Measurements from ENCODE around the gene NSUN4. TPM values are rescaled to one million over a fixed set of nuclear protein-coding genes. Genes with fewer than 3 reads are reported as not detected.

The NSUN4 gene
- total RNA-seq, result 10 to 100 TPM; 18.5 to 20.6 (median 20.5) TPM
- long read RNA-seq, donor 1, transcript NSUN4-204 (6 exons, 2,150 nt), result major isoform, 10 of 13 reads
- long read RNA-seq, donor 1, partial matches to known transcripts, result 2 of 13 reads
- long read RNA-seq, donor 1, other reads (novel, unspliced or antisense), result 0 of 13 reads
- long read RNA-seq, donor 2, partial matches to known transcripts, result 0 of 4 reads
- long read RNA-seq, donor 2, other reads (novel, unspliced or antisense), result 1 of 4 reads

- H3K36me3 ChIP-seq (ENCODE audit: low read depth), result peaks cover 4% of the 10 kb centered on the region
- peak; percentile 70 for TF ChIP-seq CTCF (IDR thresholded peaks at IDR 0.05)
- DNase-seq (peak; percentile 93 to 95 (median 93)), ATAC-seq (peak; percentile 97)
- peak within 1 kb of the TSS; percentile 56 for H3K4me3 ChIP-seq
- no peaks in the 10 kb centered on the region for H3K9me3 ChIP-seq
- H3K4me1 ChIP-seq (ENCODE audit: low read depth), result peaks cover 8% of the 10 kb centered on the region
- intact Hi-C loops (cut with DNase I, micrococcal nuclease), result no loop called here
These were observed at the start of gene NSUN4 for GRCh38 chr1:46340404-46341221. Gene NSUN4, plus strand, starts transcription at chr1:46340807. Its CDS starts 20 bp downstream, at chr1:46340827.

- ATAC-seq (no peak), DNase-seq (no peak)
- H3K4me1 ChIP-seq (ENCODE audit: low read depth), result peaks cover 2% of the 10 kb centered on the region
- no peak for TF ChIP-seq CTCF (IDR thresholded peaks at IDR 0.05)
- intact Hi-C loops (cut with DNase I, micrococcal nuclease), result no loop called here
- H3K9me3 ChIP-seq, result no peaks in the 10 kb centered on the region
- H3K4me3 ChIP-seq, result no peak overlapping the region
- H3K36me3 ChIP-seq (ENCODE audit: low read depth), result no peaks in the 10 kb centered on the region
These were observed 45.3 kb upstream of the NSUN4 start for GRCh38 chr1:46295306-46295705.

GRCh38 chr1:46298387-46298786 lies 42.2 kb upstream of the NSUN4 start:
- intact Hi-C loops (cut with DNase I, micrococcal nuclease), result no loop called here
- ATAC-seq (no peak), DNase-seq (no peak)
- no peaks in the 10 kb centered on the region for H3K9me3 ChIP-seq
- no peak overlapping the region for H3K4me3 ChIP-seq
- no peaks in the 10 kb centered on the region for H3K36me3 ChIP-seq (ENCODE audit: low read depth)
- H3K4me1 ChIP-seq (ENCODE audit: low read depth), result peaks cover 17% of the 10 kb centered on the region
- TF ChIP-seq CTCF (IDR thresholded peaks at IDR 0.05), result no peak

GRCh38 chr1:46300673-46301405 lies 39.8 kb upstream of the NSUN4 start:
- H3K36me3 ChIP-seq (ENCODE audit: low read depth), result no peaks in the 10 kb centered on the region
- H3K9me3 ChIP-seq, result no peaks in the 10 kb centered on the region
- ATAC-seq (no peak), DNase-seq (peak in 1 of 3 donors; percentile 17)
- intact Hi-C loops (cut with DNase I, micrococcal nuclease), result no loop called here
- H3K4me3 ChIP-seq, result no peak overlapping the region
- peaks cover 34% of the 10 kb centered on the region for H3K4me1 ChIP-seq (ENCODE audit: low read depth)
- no peak for TF ChIP-seq CTCF (IDR thresholded peaks at IDR 0.05)

GRCh38 chr1:46301406-46301807 lies 39.2 kb upstream of the NSUN4 start:
- intact Hi-C loops (cut with DNase I, micrococcal nuclease), result no loop called here
- peaks cover 40% of the 10 kb centered on the region for H3K4me1 ChIP-seq (ENCODE audit: low read depth)
- H3K9me3 ChIP-seq, result no peaks in the 10 kb centered on the region
- no peak for ATAC-seq
- DNase-seq, result no peak
- peak overlapping the region; percentile 82 for H3K4me3 ChIP-seq
- TF ChIP-seq CTCF (IDR thresholded peaks at IDR 0.05), result no peak
- no peaks in the 10 kb centered on the region for H3K36me3 ChIP-seq (ENCODE audit: low read depth)

Measured in mucosa of descending colon (tissue), 3 donors.